MCF 10A (cell line): Measurements from ENCODE around the gene SPRYD7. TPM values are rescaled to one million over a fixed set of nuclear protein-coding genes. Genes with fewer than 3 reads are reported as not detected.
"Not testable (repeated sequence)": the region's sequence is repeated elsewhere in the genome, so short reads cannot be mapped to it uniquely, and the experiment has no call there.

ENCODE experiments used
- BruUV-seq: library from RNA; stranded (reverse); fragments of 400-500 nt; replicated peaks from 2 replicates; lab custom pipeline; 2021; lab: Mats Ljungman, UMichigan
- CTCF ChIA-PET: fragments of 300-600 bp; sonication (Branson Sonifier 250); formaldehyde crosslinking; extraction: SDS; loops from one replicate; lab custom pipeline; 2021; ENCODE audit warnings: antibody characterized with exemption, inconsistent platforms; lab: Yijun Ruan, JAX
- POLR2A ChIA-PET: fragments of 300-600, 350-650 bp; sonication (Branson Sonifier 250); formaldehyde crosslinking; extraction: SDS; loops from one replicate; lab custom pipeline; 2020; ENCODE audit warnings: antibody characterized with exemption, inconsistent platforms; lab: Yijun Ruan, JAX
- DNase-seq: peaks from one replicate; pipeline ENCODE4 v3.0.0-alpha.2; 2018; ENCODE audit not compliant: unreplicated experiment
- H3K27ac Mint-ChIP-seq: one replicate; pipeline ENCODE4 v1.8.0; 2022; ENCODE audit warnings: mild to moderate bottlenecking, low read depth, mixed read lengths; ENCODE audit not compliant: unreplicated experiment
- H3K27me3 Mint-ChIP-seq: one replicate; pipeline ENCODE4 v1.8.0; 2022; ENCODE audit warnings: mixed read lengths; ENCODE audit not compliant: insufficient read depth, unreplicated experiment
- H3K36me3 Mint-ChIP-seq: one replicate; pipeline ENCODE4 v1.8.0; 2022; ENCODE audit warnings: mild to moderate bottlenecking, moderate library complexity, mixed read lengths; ENCODE audit not compliant: insufficient read depth, unreplicated experiment
- H3K4me1 Mint-ChIP-seq: one replicate; pipeline ENCODE4 v1.8.0; 2022; ENCODE audit warnings: mixed read lengths; ENCODE audit not compliant: insufficient read depth, unreplicated experiment
- H3K4me3 Mint-ChIP-seq: one replicate; pipeline ENCODE4 v1.8.0; 2022; ENCODE audit warnings: mild to moderate bottlenecking, moderate library complexity, mixed read lengths; ENCODE audit not compliant: unreplicated experiment
- H3K9me3 Mint-ChIP-seq: one replicate; pipeline ENCODE4 v1.8.0; 2022; ENCODE audit warnings: mixed read lengths; ENCODE audit not compliant: unreplicated experiment
- intact Hi-C: fragments of 100-400 bp; cut with micrococcal nuclease; formaldehyde crosslinking; loops from 2 replicates; pipeline ENCODE4 v1.14.1; 2022
- total RNA-seq: library from RNA; stranded (reverse); gene quantifications from 2 replicates; pipeline ENCODE4 v1.2.3, GENCODE V29; 2022
- TF ChIP-seq, protein P1 (sequence below): fragments of 200-600 bp; IDR thresholded peaks from one replicate; pipeline ENCODE4 v1.8.0; 2022; ENCODE audit warnings: antibody characterized with exemption, mild to moderate bottlenecking; ENCODE audit not compliant: unreplicated experiment

Gene SPRYD7
- total RNA-seq, 1 experiment from 2014 or later, result 19.5 TPM

DNA sequence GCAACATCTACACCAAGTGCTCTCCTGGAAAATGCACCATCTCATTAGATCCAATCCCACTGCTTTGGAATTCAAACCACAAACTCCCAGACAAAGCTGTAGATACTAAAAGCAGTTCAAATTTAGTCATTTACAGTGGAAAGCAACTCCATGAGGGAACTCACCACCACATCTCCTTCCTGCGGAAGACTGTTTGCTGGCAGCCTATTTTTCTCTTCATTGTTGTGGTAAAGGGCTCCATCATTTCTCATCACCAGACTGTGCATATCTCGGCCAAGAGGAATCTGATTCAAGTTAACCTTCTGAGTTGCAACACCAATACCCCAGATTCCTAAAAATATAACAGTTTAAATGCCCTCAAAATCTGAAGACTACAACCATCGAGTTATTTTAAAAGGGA lies 8.4 kb downstream of the SPRYD7 start:
- no peaks in the 10 kb centered on the region for H3K9me3 Mint-ChIP-seq
- DNase-seq, result no peak
- no peaks in the 10 kb centered on the region for H3K4me1 Mint-ChIP-seq
- ChIA-PET POLR2A (interaction anchor here (0.6 to 2.3 kb wide), 3 partner anchors 9 to 1039 kb away, joined by 3 to 9 read pairs (median 7); partner anchors contain the start of gene SPRYD7), CTCF (interaction anchor here (0.6 kb wide), 1 partner anchor 8 kb away, joined by 4 read pairs; the partner anchor contains the start of gene SPRYD7)
- TF ChIP-seq, protein P1, sequence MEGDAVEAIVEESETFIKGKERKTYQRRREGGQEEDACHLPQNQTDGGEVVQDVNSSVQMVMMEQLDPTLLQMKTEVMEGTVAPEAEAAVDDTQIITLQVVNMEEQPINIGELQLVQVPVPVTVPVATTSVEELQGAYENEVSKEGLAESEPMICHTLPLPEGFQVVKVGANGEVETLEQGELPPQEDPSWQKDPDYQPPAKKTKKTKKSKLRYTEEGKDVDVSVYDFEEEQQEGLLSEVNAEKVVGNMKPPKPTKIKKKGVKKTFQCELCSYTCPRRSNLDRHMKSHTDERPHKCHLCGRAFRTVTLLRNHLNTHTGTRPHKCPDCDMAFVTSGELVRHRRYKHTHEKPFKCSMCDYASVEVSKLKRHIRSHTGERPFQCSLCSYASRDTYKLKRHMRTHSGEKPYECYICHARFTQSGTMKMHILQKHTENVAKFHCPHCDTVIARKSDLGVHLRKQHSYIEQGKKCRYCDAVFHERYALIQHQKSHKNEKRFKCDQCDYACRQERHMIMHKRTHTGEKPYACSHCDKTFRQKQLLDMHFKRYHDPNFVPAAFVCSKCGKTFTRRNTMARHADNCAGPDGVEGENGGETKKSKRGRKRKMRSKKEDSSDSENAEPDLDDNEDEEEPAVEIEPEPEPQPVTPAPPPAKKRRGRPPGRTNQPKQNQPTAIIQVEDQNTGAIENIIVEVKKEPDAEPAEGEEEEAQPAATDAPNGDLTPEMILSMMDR, result no peak
- peaks cover 79% of the 10 kb centered on the region for H3K36me3 Mint-ChIP-seq
- no peaks in the 10 kb centered on the region for H3K27me3 Mint-ChIP-seq
- no peak overlapping the region for H3K4me3 Mint-ChIP-seq
- intact Hi-C loops, result no loop called here
- H3K27ac Mint-ChIP-seq, result no peak overlapping the region
- BruUV-seq, result no TSS peak

DNA sequence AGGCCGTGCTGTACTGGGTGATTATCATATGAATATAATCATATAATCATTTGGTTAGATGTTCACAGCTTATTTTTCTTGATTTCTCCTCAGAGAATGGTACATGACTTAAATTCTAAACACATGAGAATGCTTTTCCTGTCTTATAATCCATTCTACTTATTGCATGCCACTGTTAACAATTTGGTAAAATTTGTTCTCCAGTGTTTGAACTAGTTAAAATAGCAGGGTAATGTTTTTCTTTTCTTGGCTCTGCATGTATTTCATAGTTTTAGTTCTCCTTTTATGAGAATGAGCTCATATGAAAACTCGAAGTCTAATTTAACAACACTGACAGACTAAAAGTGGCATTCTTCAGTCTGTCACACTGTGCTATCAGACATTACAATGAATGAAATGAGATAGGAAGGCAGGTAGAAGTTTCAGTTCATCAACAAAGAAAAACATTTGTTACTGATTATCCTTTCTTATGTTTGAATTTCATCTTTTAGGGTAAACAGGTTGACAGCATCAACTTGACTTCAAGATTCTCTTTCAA lies 10.2 kb downstream of the SPRYD7 start:
- BruUV-seq, result no TSS peak
- ChIA-PET CTCF (no interaction called here), POLR2A (no interaction called here)

DNA sequence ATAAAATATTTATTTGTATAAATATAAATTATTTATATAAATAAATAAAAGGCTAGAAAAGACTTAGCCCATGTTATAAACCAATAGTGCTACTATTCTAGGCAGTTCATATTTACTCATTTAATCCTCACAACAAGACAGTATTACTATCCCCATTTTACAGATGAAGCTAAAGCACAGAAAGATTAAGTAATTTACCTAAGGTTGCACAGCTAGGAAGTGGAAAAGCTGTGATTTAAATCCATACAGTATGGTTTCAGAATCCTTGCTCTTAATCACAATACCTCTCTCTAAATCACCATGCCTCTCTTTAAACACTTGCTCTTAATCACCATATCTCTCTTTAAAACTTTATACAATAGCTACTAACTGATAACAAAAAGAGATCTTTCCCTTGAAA lies 13.8 kb downstream of the SPRYD7 start:
- Mint-ChIP-seq H3K9me3 (no peaks in the 10 kb centered on the region), H3K4me1 (no peaks in the 10 kb centered on the region), H3K27me3 (no peaks in the 10 kb centered on the region), H3K36me3 (peaks cover 90% of the 10 kb centered on the region), H3K27ac (no peak overlapping the region), H3K4me3 (no peak overlapping the region)
- intact Hi-C loops, result no loop called here
- CTCF ChIA-PET, result interaction anchor here (0.6 to 1.7 kb wide), 6 partner anchors 9 to 192 kb away, joined by 3 to 5 read pairs (median 4); partner anchors contain the start of gene SPRYD7
- POLR2A ChIA-PET, result interaction anchor here (1.1 to 2.3 kb wide), 4 partner anchors 10 to 130 kb away, joined by 3 to 16 read pairs (median 6); partner anchors contain the start of genes KPNA3 and TRIM13
- DNase-seq, result no peak
- TF ChIP-seq, protein P1, result no peak
- no TSS peak for BruUV-seq

More for the DNA sequence above, 10.2 kb downstream of the SPRYD7 start:
- intact Hi-C loops, result no loop called here
- TF ChIP-seq, protein P1, result no peak
- H3K9me3 Mint-ChIP-seq, result no peaks in the 10 kb centered on the region
- H3K27ac Mint-ChIP-seq, result peak overlapping the region; percentile 36
- H3K4me1 Mint-ChIP-seq, result no peaks in the 10 kb centered on the region
- H3K4me3 Mint-ChIP-seq, result no peak overlapping the region
- H3K27me3 Mint-ChIP-seq, result no peaks in the 10 kb centered on the region
- no peak for DNase-seq
- H3K36me3 Mint-ChIP-seq, result peaks cover 84% of the 10 kb centered on the region

DNA sequence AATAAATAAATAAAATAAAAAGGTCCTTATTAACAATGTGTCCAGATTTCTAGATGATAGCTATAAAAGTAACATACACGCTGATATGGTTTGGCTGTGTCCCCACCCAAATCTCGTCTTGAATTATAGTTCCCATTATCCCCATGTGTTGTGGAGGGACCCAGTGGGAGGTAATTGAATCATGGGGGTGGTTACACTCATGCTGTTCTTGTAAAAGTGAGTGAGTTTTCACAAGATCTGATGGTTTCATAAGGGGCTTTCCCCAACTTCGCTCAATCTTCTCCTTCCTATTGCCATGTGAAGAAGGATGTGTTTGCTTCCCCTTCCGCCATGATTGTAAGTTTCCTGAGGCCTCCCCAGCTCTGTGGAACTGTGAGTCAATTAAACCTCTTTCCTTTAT lies 15.2 kb downstream of the SPRYD7 start:
- H3K9me3 Mint-ChIP-seq, intact Hi-C loops, H3K27ac Mint-ChIP-seq, H3K4me1 Mint-ChIP-seq, DNase-seq, H3K4me3 Mint-ChIP-seq, H3K27me3 Mint-ChIP-seq, BruUV-seq: not testable (repeated sequence)
- CTCF ChIA-PET, result interaction anchor here (0.6 to 0.8 kb wide), 2 partner anchors 46 to 1047 kb away, joined by 3 to 4 read pairs; no protein-coding TSS in a partner anchor
- POLR2A ChIA-PET, result interaction anchor here (1.2 to 2.3 kb wide), 3 partner anchors 11 to 15 kb away, joined by 4 to 16 read pairs (median 4); partner anchors contain the start of gene SPRYD7
- H3K36me3 Mint-ChIP-seq, result peaks cover 90% of the 10 kb centered on the region

DNA sequence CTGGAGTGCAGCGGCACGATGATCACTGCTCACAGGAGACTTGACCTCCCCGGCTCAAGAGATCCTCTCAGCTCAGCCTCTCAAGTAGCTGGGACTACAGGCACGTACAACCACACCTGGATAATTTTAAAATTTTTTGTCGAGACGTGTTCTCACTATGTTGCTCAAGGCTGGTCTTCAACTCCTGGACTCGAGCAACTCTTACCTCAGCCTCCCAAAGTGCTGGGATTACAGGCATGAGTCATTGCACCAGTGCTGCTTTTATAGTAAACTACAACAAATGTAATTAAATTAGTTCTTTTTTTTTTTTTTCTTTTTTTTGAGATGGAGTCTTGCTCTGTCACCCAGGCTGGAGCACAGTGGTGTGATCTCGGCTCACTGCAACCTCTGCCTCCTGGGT lies 18.0 kb downstream of the SPRYD7 start:
- CTCF ChIA-PET, intact Hi-C loops, H3K4me1 Mint-ChIP-seq, DNase-seq, BruUV-seq, H3K9me3 Mint-ChIP-seq, H3K4me3 Mint-ChIP-seq, H3K27ac Mint-ChIP-seq, H3K27me3 Mint-ChIP-seq: not testable (repeated sequence)
- H3K36me3 Mint-ChIP-seq, result peaks cover 72% of the 10 kb centered on the region
- POLR2A ChIA-PET, result interaction anchor here (0.7 to 2.4 kb wide), 3 partner anchors 10 to 1870 kb away, joined by 3 to 9 read pairs (median 3); no protein-coding TSS in a partner anchor
